ENCODE results near the gene KDM8. TPM values are rescaled to one million over a fixed set of nuclear protein-coding genes. Genes with fewer than 3 reads are reported as not detected.

The KDM8 gene
- total and polyA plus RNA-seq, 9 of the 15 experiments (the other 6 are each of a cell fraction or from before 2014, with no cell fraction given) = 0.61 to 9.1 (median 5.4) TPM

GRCh38 chr16:27235055-27235937, 32.0 kb downstream of the KDM8 start (continued):
- TF ChIP-seq ZBTB40 (IDR thresholded peaks at IDR 0.05) = no peak; the same call in 1 of the 2 replicates
- no peak for TF ChIP-seq ZBTB40 (CRISPR knock-in tag; IDR thresholded peaks at IDR 0.05)
- no peak for TF ChIP-seq SFPQ (IDR thresholded peaks at IDR 0.05; ENCODE audit: low read depth, low read length)
- TF ChIP-seq RAD21 (CRISPR knock-in tag; conservative IDR thresholded peaks at IDR 0.05 in 1 of 2, IDR thresholded peaks at IDR 0.05 in 1 of 2) = peak; percentile 79 to 84
- TF ChIP-seq JUN (IDR thresholded peaks at IDR 0.05; ENCODE audit: borderline replicate concordance, low read depth, low read length) = peak; percentile 68
- TF ChIP-seq JUN (CRISPR knock-in tag; IDR thresholded peaks at IDR 0.05; ENCODE audit: borderline replicate concordance) = no peak
- no peak for TF ChIP-seq BRF2 (IDR thresholded peaks at IDR 0.05; ENCODE audit: borderline replicate concordance, insufficient read depth, insufficient read length)
- no peak for TF ChIP-seq HMGXB4 (CRISPR knock-in tag; IDR thresholded peaks at IDR 0.05)
- TF ChIP-seq HDAC6 (IDR thresholded peaks at IDR 0.05; ENCODE audit: low read depth, low read length) = no peak
- peak; percentile 64; the same call in 1 of the 2 replicates for TF ChIP-seq SMARCA4 (IDR thresholded peaks at IDR 0.05)
- no peak for TF ChIP-seq ZNF77 (CRISPR knock-in tag; IDR thresholded peaks at IDR 0.05)

All from K562 (cell line).